K562 (cell line): ENCODE measurements around the gene KIF12.

Experiments
- BRCA1 ChIP-seq, 2 experiments: fragments of 450-650 bp in 1 of 2; sonication (generic) in 1 of 2; formaldehyde crosslinking in 1 of 2; IDR thresholded peaks; 2 replicates each; pipeline versions ENCODE4 v1.5.0 to v1.6.1; 2017 to 2020; ENCODE audit warnings: mild to moderate bottlenecking in 1 of 2, missing genetic modification reagents in 1 of 2
- CBFB ChIP-seq: sonication (generic); formaldehyde crosslinking; IDR thresholded peaks from 2 replicates; pipeline ENCODE4 v1.4.0; 2020; ENCODE audit warnings: mild to moderate bottlenecking, missing genetic modification reagents
- CREB3L1 ChIP-seq: fragments of 450-650 bp; IDR thresholded peaks from 2 replicates; pipeline ENCODE4 v1.6.1; 2014; ENCODE audit warnings: low read depth, mild to moderate bottlenecking, moderate library complexity, borderline replicate concordance
- NFIX ChIP-seq: fragments of 250-450 bp; sonication (Bioruptor Pico); IDR thresholded peaks from 2 replicates; pipeline ENCODE4 v1.4.0; 2020; ENCODE audit warnings: low read depth, mild to moderate bottlenecking, moderate library complexity

GRCh38 chr9:114124138-114124537, 25.0 kb upstream of the KIF12 start:
- TF ChIP-seq NFIX (no peak), CBFB (no peak), CREB3L1 (no peak), BRCA1 (IDR thresholded peaks at IDR 0.05) (no peak), BRCA1 (CRISPR knock-in tag; IDR thresholded peaks at IDR 0.05) (no peak)
